ENCODE measurements around the gene MT1E. TPM values are rescaled to one million over a fixed set of nuclear protein-coding genes. Genes with fewer than 3 reads are reported as not detected.

Gene MT1E
- total and polyA plus RNA-seq, 11 donors, result 33.3 to 192 (median 103) TPM

DNA sequence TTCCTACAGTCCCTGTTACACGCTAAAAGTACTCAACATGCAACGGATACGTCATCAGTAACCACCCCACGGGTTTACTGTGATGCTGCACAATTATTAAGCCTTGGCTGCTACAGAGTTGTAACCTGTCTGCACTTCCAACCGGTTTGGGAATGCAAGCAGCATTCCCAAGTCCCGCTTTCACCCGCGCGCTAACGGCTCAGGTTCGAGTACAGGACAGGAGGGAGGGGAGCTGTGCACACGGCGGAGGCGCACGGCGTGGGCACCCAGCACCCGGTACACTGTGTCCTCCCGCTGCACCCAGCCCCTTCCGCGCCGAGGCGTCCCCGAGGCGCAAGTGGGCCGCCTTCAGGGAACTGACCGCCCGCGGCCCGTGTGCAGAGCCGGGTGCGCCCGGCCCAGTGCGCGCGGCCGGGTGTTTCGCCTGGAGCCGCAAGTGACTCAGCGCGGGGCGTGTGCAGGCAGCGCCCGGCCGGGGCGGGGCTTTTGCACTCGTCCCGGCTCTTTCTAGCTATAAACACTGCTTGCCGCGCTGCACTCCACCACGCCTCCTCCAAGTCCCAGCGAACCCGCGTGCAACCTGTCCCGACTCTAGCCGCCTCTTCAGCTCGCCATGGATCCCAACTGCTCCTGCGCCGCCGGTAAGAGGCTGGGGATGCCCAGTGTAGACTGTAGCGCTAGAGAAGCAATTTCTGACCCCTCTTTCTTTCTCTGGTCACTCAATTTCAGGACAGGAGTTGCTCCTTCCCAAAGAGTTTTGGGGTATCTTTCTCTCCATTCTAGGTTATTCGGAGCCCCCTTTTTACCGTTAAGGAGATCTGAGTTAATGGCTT is 17.3 kb upstream of the MT1E start, which contains the start of gene MT2A:
MT2A (plus strand) TSS at position 542 of the 833 bp plus-strand sequence; CDS start at position 614, 72 bp downstream.
- WGBS, 4 donors, result 4 to 15% (median 7%) methylated on average over 20 to 62 of the region's 62 CpGs
- H3K9me3 ChIP-seq, result no peaks in the 10 kb centered on the region
- H3K4me3 ChIP-seq, result peak within 1 kb of the TSS; percentile 58 to 87 (median 71)
- intact Hi-C loops (cut with DNase I), result loop anchor here (1.0 to 10.0 kb wide), 10 partner anchors 17 to 177 kb away; partner anchors contain the start of genes MT1X (in 8 of the 10), MT1E (in 2 of the 10) and MT1A (in 1 of the 10)
- H3K27ac ChIP-seq, result peak within 1 kb of the TSS; percentile 86 to 99 (median 96)
- TF ChIP-seq CTCF (IDR thresholded peaks at IDR 0.05), result no peak
- peak; percentile 67 to 91 for TF ChIP-seq POLR2A (IDR thresholded peaks at IDR 0.05)
- no peaks in the 10 kb centered on the region for H3K36me3 ChIP-seq
- DNase-seq (peak; percentile 93 to 98 (median 96)), ATAC-seq (peak; percentile 63 to 89 (median 84))
- no peaks in the 10 kb centered on the region for H3K27me3 ChIP-seq
- H3K4me1 ChIP-seq, result peaks cover 9 to 70% (median 57%) of the 10 kb centered on the region in 12 donors

DNA sequence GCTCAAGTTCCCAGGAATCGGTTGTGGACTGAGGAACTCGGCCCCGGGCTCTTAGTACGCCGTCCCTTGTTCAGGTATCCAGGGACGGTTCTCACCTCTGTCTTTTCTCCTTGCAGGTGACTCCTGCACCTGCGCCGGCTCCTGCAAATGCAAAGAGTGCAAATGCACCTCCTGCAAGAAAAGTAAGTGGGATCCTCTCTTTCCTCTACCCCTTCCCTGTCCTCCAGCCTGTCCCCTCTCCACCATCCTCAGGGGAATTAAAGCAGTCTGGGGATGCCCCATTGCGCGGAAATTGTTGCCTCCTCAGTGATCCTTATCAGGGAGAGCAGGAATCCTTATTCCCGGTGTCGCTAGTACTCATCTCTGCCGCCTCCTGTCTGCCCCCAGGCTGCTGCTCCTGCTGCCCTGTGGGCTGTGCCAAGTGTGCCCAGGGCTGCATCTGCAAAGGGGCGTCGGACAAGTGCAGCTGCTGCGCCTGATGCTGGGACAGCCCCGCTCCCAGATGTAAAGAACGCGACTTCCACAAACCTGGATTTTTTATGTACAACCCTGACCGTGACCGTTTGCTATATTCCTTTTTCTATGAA is 16.6 kb upstream of the MT1E start:
- DNase-seq (peak in 1 of 5 donors; percentile 36), ATAC-seq (no peak)
- TF ChIP-seq POLR2A (IDR thresholded peaks at IDR 0.05) (no peak), CTCF (IDR thresholded peaks at IDR 0.05) (peak in 3 of 12 donors; percentile 16 to 38 (median 30))
- no peaks in the 10 kb centered on the region for H3K27me3 ChIP-seq
- 2 to 3% (median 2%) methylated on average over 19 to 21 of the region's 21 CpGs for WGBS, 4 donors
- intact Hi-C loops (cut with DNase I), result loop anchor here (1.0 to 10.0 kb wide), 11 partner anchors 16 to 176 kb away; partner anchors contain the start of genes MT1X (in 8 of the 10), MT1E (in 3 of the 10) and MT1A (in 1 of the 10)
- no peaks in the 10 kb centered on the region for H3K36me3 ChIP-seq
- H3K9me3 ChIP-seq, result no peaks in the 10 kb centered on the region
- H3K4me3 ChIP-seq, result peak overlapping the region; percentile 58 to 87 (median 71)
- peaks cover 9 to 67% (median 57%) of the 10 kb centered on the region in 12 donors for H3K4me1 ChIP-seq
- peak overlapping the region; percentile 86 to 99 (median 96) for H3K27ac ChIP-seq

DNA sequence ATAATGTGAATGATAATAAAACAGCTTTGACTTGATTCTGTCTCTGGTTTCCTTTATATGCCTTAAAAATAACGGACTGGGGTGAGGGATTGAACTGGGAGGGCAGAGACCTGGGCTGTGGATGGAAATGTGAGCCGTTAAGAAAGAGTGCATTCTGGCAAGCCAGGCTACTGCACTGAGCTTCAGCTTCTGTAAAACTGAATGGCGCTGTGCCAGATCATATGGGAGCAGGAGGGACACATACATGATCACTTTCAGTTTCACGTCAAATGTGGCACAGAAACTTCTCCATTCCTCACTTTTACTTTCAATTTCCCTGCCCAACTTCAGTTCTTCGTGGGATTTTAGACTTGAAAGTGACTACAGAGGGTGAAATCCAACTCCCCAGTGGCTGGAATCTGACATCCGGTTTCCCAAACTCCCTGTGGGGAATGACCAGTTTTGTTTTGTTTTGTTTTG is 16.1 kb upstream of the MT1E start:
- peaks cover 9 to 67% (median 57%) of the 10 kb centered on the region in 12 donors for H3K4me1 ChIP-seq
- DNase-seq (peak in 4 of 5 donors; percentile 77 to 83 (median 78)), ATAC-seq (peak in 2 of 4 donors; percentile 6 to 14)
- TF ChIP-seq CTCF (IDR thresholded peaks at IDR 0.05), result peak in 1 of 12 donors; percentile 3
- TF ChIP-seq POLR2A (IDR thresholded peaks at IDR 0.05), result no peak
- H3K27ac ChIP-seq, result peak overlapping the region; percentile 86 to 99 (median 96)
- intact Hi-C loops (cut with DNase I), result loop anchor here (1.0 to 10.0 kb wide), 10 partner anchors 15 to 175 kb away; partner anchors contain the start of genes MT1X (in 7 of the 10), MT1E (in 3 of the 10) and MT1A (in 1 of the 10)
- WGBS, 4 donors, result 2 to 6% (median 3%) methylated on average over 6 of the region's 6 CpGs
- H3K36me3 ChIP-seq, result no peaks in the 10 kb centered on the region
- no peaks in the 10 kb centered on the region for H3K27me3 ChIP-seq
- peak overlapping the region; percentile 58 to 87 (median 71) for H3K4me3 ChIP-seq
- no peaks in the 10 kb centered on the region for H3K9me3 ChIP-seq
